ENCODE results near the gene MME. TPM values are rescaled to one million over a fixed set of nuclear protein-coding genes. Genes with fewer than 3 reads are reported as not detected.
A peak's percentile ranks its signal among the peaks of the same experiment; 100 is the strongest.

MME gene
- total and polyA plus RNA-seq, 2 donors (not counting 1 experiment from before 2014, with no cell fraction given), result 137 to 451 TPM

GRCh38 chr3:155070316-155070715, 9.8 kb upstream of the MME start:
- DNase-seq (ENCODE audit: low read depth in 2 of 2), result peak; percentile 8 to 25

GRCh38 chr3:155070932-155071387, 9.2 kb upstream of the MME start:
- H3K4me1 ChIP-seq (ENCODE audit: control insufficient read depth, extremely low read depth, insufficient read depth, low read length), result peaks cover 9% of the 10 kb centered on the region
- H3K79me2 ChIP-seq (ENCODE audit: control insufficient read depth, insufficient read depth, low read length), result no peaks in the 10 kb centered on the region
- H3K27ac ChIP-seq (ENCODE audit: insufficient read depth, low read length), result peak overlapping the region; percentile 85
- no peaks in the 10 kb centered on the region for H3K36me3 ChIP-seq (ENCODE audit: control insufficient read depth, insufficient read depth, low read length)
- H4K20me1 ChIP-seq (ENCODE audit: control insufficient read depth, extremely low read depth, insufficient read depth, low read length), result no peaks in the 10 kb centered on the region
- H3K9me3 ChIP-seq (ENCODE audit: control insufficient read depth, insufficient read depth, low read depth, low read length), result no peaks in the 10 kb centered on the region
- H2AFZ ChIP-seq (ENCODE audit: low read length), result peak overlapping the region; percentile 39
- H3K4me2 ChIP-seq (ENCODE audit: extremely low read depth, insufficient read depth, low read length), result peak overlapping the region; percentile 11
- TF ChIP-seq CTCF (conservative IDR thresholded peaks at IDR 0.05 in 1 of 2, IDR thresholded peaks at IDR 0.05 in 1 of 2; ENCODE audit: low read depth in 1 of 2, low read length in 2 of 2), result no peak
- no peak for TF ChIP-seq EZH2 (IDR thresholded peaks at IDR 0.05; ENCODE audit: low read length, missing control alignments)
- H3K4me3 ChIP-seq (replicated peaks in 1 of 4; ENCODE audit: control extremely low read depth in 1 of 4, insufficient read depth in 1 of 4, low read depth in 3 of 4, low read length in 4 of 4), result no peak overlapping the region
- H3K27me3 ChIP-seq (ENCODE audit: control insufficient read depth, insufficient read depth, low read length), result no peaks in the 10 kb centered on the region
- no peak overlapping the region for H3K9ac ChIP-seq (ENCODE audit: insufficient read depth, low read length)
- peak; percentile 92 to 93 for DNase-seq (ENCODE audit: low read depth in 2 of 2)

More at GRCh38 chr3:155070316-155070715, 9.8 kb upstream of the MME start:
- Histone ChIP-seq H3K9ac (ENCODE audit: insufficient read depth, low read length) (no peak overlapping the region), H3K4me3 (replicated peaks in 1 of 4; ENCODE audit: control extremely low read depth in 1 of 4, insufficient read depth in 1 of 4, low read depth in 3 of 4, low read length in 4 of 4) (no peak overlapping the region), H3K4me2 (ENCODE audit: extremely low read depth, insufficient read depth, low read length) (peak overlapping the region; percentile 16), H3K27me3 (ENCODE audit: control insufficient read depth, insufficient read depth, low read length) (no peaks in the 10 kb centered on the region), H3K4me1 (ENCODE audit: control insufficient read depth, extremely low read depth, insufficient read depth, low read length) (peaks cover 10% of the 10 kb centered on the region), H3K79me2 (ENCODE audit: control insufficient read depth, insufficient read depth, low read length) (no peaks in the 10 kb centered on the region), H3K27ac (ENCODE audit: insufficient read depth, low read length) (peak overlapping the region; percentile 85), H4K20me1 (ENCODE audit: control insufficient read depth, extremely low read depth, insufficient read depth, low read length) (no peaks in the 10 kb centered on the region), H2AFZ (ENCODE audit: low read length) (no peak overlapping the region), H3K36me3 (ENCODE audit: control insufficient read depth, insufficient read depth, low read length) (no peaks in the 10 kb centered on the region), H3K9me3 (ENCODE audit: control insufficient read depth, insufficient read depth, low read depth, low read length) (no peaks in the 10 kb centered on the region)
- TF ChIP-seq EZH2 (IDR thresholded peaks at IDR 0.05; ENCODE audit: low read length, missing control alignments) (no peak), CTCF (conservative IDR thresholded peaks at IDR 0.05 in 1 of 2, IDR thresholded peaks at IDR 0.05 in 1 of 2; ENCODE audit: low read depth in 1 of 2, low read length in 2 of 2) (no peak)

- Histone ChIP-seq H3K36me3 (ENCODE audit: control insufficient read depth, insufficient read depth, low read length) (no peaks in the 10 kb centered on the region), H3K4me1 (ENCODE audit: control insufficient read depth, extremely low read depth, insufficient read depth, low read length) (peaks cover 4% of the 10 kb centered on the region)
- TF ChIP-seq CTCF (conservative IDR thresholded peaks at IDR 0.05 in 1 of 2, IDR thresholded peaks at IDR 0.05 in 1 of 2; ENCODE audit: low read depth in 1 of 2, low read length in 2 of 2) (no peak), EZH2 (IDR thresholded peaks at IDR 0.05; ENCODE audit: low read length, missing control alignments) (no peak)
Observed at GRCh38 chr3:155075200-155075599, 4.9 kb upstream of the MME start.

More at GRCh38 chr3:155075200-155075599, 4.9 kb upstream of the MME start:
- Histone ChIP-seq H3K9ac (ENCODE audit: insufficient read depth, low read length) (no peak overlapping the region), H3K79me2 (ENCODE audit: control insufficient read depth, insufficient read depth, low read length) (no peaks in the 10 kb centered on the region), H3K9me3 (ENCODE audit: control insufficient read depth, insufficient read depth, low read depth, low read length) (no peaks in the 10 kb centered on the region), H3K4me2 (ENCODE audit: extremely low read depth, insufficient read depth, low read length) (no peak overlapping the region), H3K27ac (ENCODE audit: insufficient read depth, low read length) (no peak overlapping the region), H3K4me3 (replicated peaks in 1 of 4; ENCODE audit: control extremely low read depth in 1 of 4, insufficient read depth in 1 of 4, low read depth in 3 of 4, low read length in 4 of 4) (no peak overlapping the region), H2AFZ (ENCODE audit: low read length) (no peak overlapping the region), H3K27me3 (ENCODE audit: control insufficient read depth, insufficient read depth, low read length) (no peaks in the 10 kb centered on the region), H4K20me1 (ENCODE audit: control insufficient read depth, extremely low read depth, insufficient read depth, low read length) (no peaks in the 10 kb centered on the region)
- DNase-seq (ENCODE audit: low read depth in 2 of 2), result no peak

All from fibroblast of lung (primary cell).